Measurements from ENCODE around the gene C10orf120.

Gene C10orf120

GRCh38 chr10:122699796-122700455 is at the start of gene C10orf120:
TSS of gene C10orf120 (minus strand) at chr10:122699846. CDS start at chr10:122699790, 56 bp downstream.
- no peak for FAIRE-seq

GRCh38 chr10:122748496-122748895 is 48.9 kb upstream of the C10orf120 start:
- no peak for FAIRE-seq

GRCh38 chr10:122746408-122746807 is 46.8 kb upstream of the C10orf120 start:
- no peak for FAIRE-seq

GRCh38 chr10:122744257-122744656 is 44.6 kb upstream of the C10orf120 start:
- no peak for FAIRE-seq

- FAIRE-seq = no peak
Measured at GRCh38 chr10:122740640-122741039, 41.0 kb upstream of the C10orf120 start.

- FAIRE-seq = no peak
Measured at GRCh38 chr10:122738031-122738430, 38.4 kb upstream of the C10orf120 start.

GRCh38 chr10:122733931-122734665 is 34.5 kb upstream of the C10orf120 start:
- FAIRE-seq = no peak

GRCh38 chr10:122733443-122733842 is 33.8 kb upstream of the C10orf120 start:
- no peak for FAIRE-seq

GRCh38 chr10:122730238-122730637 is 30.6 kb upstream of the C10orf120 start:
- no peak for FAIRE-seq

- no peak for FAIRE-seq
Measured at GRCh38 chr10:122729126-122729525, 29.5 kb upstream of the C10orf120 start.

GRCh38 chr10:122727426-122727825 is 27.8 kb upstream of the C10orf120 start:
- no peak for FAIRE-seq

GRCh38 chr10:122725768-122726167 is 26.1 kb upstream of the C10orf120 start:
- FAIRE-seq = no peak

GRCh38 chr10:122725006-122725405 is 25.4 kb upstream of the C10orf120 start:
- no peak for FAIRE-seq

- FAIRE-seq = no peak
Measured at GRCh38 chr10:122721111-122721510, 21.5 kb upstream of the C10orf120 start.

- FAIRE-seq = no peak
Measured at GRCh38 chr10:122716025-122716424, 16.4 kb upstream of the C10orf120 start.

GRCh38 chr10:122715576-122715975 is 15.9 kb upstream of the C10orf120 start:
- FAIRE-seq = no peak

- no peak for FAIRE-seq
Measured at GRCh38 chr10:122713091-122713885, 13.6 kb upstream of the C10orf120 start.

GRCh38 chr10:122710576-122710975 is 10.9 kb upstream of the C10orf120 start:
- FAIRE-seq = no peak

GRCh38 chr10:122709971-122710370 is 10.3 kb upstream of the C10orf120 start:
- FAIRE-seq = no peak

- FAIRE-seq = no peak
Measured at GRCh38 chr10:122707535-122707934, 7.9 kb upstream of the C10orf120 start.

GRCh38 chr10:122706947-122707346 is 7.3 kb upstream of the C10orf120 start:
- FAIRE-seq = no peak

GRCh38 chr10:122706467-122706866 is 6.8 kb upstream of the C10orf120 start:
- FAIRE-seq = no peak
